GM20431 (cell line): ENCODE data around the gene TMA7B.
"Not testable (repeated sequence)": the region's sequence is repeated elsewhere in the genome, so short reads cannot be mapped to it uniquely, and the experiment has no call there.

Experiments used
- in situ Hi-C: fragments of 300-500 bp; cut with MseI, MboI; formaldehyde crosslinking; loops from one replicate; pipeline ENCODE4 v1.15.0; 2020; ENCODE audit warnings: low sequenced_read_pairs; ENCODE audit not compliant: unreplicated experiment

The TMA7B gene

DNA sequence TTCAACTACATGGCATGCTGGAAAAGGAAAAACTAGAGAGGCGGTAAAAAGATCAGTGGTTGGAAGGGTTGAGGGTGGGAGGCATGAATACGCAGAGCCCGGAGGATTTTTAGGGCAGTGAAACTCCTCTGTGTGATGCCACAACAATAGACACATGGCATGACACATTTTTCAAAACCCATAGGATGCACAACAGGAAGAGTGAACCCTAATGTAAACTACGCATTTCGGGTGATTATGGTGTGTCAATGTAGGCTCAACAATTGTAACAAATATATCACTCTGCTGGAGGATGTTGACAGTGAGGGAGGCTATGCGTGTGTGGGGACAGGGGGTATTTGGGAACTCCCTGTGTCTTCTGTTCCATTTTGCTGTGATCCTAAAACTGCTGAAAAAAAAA is 18.9 kb downstream of the TMA7B start:
- in situ Hi-C loops: no loop called here

GRCh38 chr22:39979458-39979857 is 19.3 kb downstream of the TMA7B start:
- in situ Hi-C loops: no loop called here

DNA sequence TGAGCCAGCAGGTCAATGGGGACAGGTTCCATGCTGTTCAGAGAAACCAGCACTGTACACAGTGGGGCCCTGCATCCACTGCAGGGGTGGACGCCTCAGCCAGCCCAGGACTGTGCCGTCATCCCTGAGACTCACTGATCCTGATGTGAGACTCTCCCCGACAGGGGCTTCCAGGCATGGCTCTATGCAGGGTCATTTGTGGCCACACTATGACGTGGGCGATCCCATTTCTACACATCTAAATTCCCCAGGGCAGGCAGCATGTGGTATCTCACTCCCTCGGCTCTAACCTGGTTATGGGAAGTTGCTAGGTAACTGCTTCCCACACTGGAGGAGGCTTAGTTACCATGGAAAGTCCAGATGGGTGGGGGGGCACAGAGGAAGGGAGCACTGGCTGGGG is 20.4 kb downstream of the TMA7B start:
- in situ Hi-C loops: no loop called here

DNA sequence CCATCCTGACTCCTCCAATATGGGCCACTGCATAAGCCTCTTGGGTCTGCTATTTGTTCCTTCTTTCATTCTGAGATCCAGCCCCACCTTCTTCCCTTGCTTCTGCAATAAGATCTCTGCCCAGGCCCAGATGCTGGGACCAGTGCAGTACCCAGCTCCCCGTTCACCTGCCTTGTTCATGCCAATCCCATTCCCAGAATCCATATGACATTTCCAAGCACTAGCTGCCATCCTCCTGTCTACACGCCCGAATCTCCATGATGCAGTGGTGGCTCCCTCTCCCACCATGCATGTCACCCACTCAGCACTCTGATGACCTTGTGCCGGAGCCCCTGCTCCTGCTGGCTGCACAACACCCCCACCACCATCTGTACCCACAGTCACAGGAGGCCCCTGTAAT is 23.1 kb downstream of the TMA7B start:
- in situ Hi-C loops: no loop called here

DNA sequence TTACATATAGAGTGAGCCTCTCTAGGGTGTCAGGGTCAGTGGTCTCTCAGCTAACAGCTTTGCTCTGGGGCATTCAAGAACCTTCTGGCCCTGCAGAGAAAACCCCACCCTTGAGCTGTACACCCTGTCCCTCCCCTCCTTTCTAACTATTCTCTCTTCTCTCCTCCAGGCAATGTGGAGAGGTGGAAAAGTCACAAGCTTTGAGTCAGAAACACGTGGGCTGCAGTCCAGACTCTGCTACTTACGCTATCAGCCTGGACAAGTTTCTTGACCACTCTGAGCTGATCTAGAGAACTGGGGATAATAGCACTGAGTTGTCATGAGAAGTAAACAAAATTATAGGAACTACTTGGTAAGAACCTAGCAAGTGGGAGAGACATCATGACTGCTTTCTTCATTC is 23.8 kb downstream of the TMA7B start:
- in situ Hi-C loops: no loop called here

DNA sequence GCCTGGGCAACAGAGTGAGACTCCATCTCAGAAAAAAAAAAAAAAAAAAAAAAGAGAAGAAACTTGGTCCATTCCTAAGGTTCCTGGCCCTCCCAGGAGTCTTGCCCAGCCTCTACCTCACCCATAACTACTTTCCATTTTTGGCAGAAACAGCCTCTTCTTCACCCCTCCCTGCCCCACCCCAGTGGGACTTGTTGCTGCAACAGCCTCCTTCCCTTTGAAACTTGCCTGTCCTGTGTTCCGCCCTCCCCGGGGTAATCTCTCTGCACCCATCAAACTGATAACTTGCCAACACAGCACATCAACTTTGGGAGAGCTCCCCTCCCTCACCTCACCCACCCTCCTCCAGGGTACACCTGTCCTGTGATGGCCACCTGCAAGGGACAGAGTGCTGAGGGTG is 24.5 kb downstream of the TMA7B start:
- in situ Hi-C loops: no loop called here

- in situ Hi-C loops: no loop called here
Observed at GRCh38 chr22:39985383-39986035, 25.3 kb downstream of the TMA7B start.

DNA sequence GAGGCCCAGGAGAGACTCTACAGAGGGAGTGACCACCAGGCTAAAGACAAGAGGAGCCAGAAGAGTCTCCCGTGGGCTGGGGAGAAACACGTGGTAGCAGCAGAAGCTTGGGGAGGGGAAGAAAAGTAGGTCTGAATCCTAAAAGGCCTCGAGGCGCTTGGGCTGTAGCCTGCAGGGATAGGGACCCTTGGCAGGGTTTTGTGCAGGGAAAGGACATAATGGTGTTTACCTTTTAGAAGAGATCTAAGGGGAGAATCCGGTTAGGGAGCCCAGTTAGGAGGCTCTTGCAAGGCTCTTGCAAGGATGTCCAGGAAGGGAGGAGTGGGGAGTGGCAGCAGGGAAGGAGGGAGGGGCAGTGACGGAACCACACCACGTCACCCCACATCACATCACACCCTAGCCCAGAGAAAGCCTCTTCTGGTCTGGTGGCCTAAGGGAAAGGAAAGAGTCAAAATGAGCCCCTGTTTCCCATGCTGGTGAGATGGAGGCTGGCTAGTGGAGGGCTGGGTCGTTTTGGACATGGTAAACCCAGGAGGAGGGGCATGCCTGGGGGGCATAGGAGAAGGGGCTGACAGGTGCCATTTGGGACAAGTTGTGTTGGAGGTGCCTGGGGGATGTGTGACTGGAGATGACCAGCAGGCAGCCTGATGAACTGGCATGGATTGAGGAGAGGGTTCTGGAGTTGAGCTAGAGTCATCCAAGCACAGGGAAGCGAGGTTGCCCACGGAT is 28.4 kb downstream of the TMA7B start:
- in situ Hi-C loops: no loop called here

DNA sequence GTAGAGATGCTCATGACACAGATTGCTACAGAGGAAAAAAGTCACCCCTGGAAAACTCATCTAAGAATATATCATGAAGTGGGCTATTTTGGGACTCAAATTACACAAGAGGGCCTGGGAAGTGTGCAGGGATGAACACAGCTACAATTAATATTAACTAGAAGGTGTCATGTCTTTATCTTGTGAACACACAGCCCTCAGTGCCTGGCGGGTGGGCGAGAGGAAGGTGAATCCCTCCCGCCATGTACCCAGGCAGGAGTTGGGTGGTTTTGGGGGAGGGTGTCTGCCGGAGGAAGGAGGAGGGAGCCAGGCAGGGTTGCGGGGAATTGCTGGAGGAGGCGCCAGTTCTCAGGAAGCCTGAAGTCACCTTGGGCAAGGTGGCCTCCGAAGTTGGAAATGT is 29.4 kb downstream of the TMA7B start:
- in situ Hi-C loops: no loop called here

DNA sequence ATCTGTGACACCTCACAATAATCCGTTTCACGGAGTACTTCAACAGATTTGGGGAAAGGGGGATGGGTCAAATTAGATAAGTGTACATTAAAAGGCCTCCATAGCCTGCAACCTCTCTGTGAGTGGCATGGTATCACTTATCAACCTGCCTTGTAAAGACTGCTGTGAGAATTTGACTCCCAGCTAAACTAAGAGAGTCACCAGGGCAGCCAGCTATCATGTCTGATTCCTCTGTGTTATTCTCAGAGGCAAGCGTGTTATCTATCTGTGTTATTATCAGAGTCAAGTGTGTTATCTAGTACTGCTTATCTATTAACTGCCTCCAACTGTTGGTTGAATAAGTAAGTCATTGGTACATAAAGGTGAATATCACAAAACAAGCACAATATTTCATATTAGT is 30.5 kb downstream of the TMA7B start:
- in situ Hi-C loops: no loop called here

DNA sequence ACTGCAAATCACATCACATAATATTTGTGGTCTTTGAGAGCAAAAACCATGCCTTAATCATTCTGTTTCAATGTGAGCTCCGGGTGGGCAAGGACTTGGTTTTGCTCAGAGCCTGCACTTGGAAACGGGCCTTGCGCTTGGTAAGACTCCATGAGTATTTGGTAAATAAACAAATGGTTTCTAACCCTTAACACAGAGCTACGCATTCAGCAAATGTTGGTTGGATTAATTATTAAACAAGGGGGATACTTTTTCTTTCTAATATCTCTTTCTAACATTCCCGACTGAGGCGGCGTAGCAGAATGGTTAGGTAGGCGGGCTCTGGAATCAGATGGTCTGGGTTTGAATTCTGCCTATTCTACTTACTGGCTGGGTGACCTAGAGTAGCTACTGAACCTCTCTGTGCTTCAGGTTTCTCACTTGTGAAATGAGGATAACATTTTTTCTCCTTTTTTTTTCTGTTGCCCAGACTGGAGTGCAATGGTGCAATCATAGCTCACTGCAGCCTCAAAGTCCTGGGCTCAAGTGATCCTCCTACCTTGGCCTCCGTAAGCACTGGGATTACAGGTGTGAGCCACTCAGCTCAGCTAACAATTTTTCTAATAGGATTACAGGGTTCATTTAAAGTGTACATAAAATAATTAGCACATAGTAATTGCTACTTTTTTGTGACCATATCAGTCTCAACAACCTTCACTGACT is 31.1 kb downstream of the TMA7B start:
- in situ Hi-C loops: no loop called here

- in situ Hi-C loops: no loop called here
Observed at GRCh38 chr22:39992088-39992826, 32.1 kb downstream of the TMA7B start.

GRCh38 chr22:39992894-39993293 is 32.7 kb downstream of the TMA7B start:
- in situ Hi-C loops: not testable (repeated sequence)

DNA sequence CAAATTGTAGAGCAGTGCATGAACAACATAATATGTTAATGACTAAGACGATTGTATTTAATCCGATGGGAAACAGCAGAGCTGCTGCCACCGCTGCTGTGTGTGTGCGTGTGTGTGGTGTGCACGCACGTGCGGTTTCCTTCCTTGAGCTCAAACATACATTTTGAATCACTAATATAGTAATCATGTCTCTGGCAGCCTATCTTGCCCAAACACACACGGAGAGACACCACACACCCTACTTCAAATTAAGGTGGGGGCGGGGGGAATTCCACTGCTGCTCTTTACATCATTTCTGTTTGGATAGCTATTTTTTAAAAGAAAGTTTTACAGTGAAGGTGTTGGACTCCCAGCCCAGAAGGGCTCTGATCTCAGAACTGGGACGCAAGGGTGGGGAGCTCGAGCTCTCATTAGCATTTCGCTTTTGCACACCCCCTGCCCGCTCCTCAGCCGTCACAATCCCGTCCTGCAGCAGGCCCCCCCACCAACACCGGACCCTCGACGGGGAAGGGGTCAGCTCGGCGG is 33.9 kb downstream of the TMA7B start:
- in situ Hi-C loops: no loop called here

GRCh38 chr22:39994566-39995392 is 34.6 kb downstream of the TMA7B start, which contains the start of gene FAM83F:
FAM83F (plus strand) TSS chr22:39994954; CDS start chr22:39995043, 89 bp downstream.
- in situ Hi-C loops: no loop called here

DNA sequence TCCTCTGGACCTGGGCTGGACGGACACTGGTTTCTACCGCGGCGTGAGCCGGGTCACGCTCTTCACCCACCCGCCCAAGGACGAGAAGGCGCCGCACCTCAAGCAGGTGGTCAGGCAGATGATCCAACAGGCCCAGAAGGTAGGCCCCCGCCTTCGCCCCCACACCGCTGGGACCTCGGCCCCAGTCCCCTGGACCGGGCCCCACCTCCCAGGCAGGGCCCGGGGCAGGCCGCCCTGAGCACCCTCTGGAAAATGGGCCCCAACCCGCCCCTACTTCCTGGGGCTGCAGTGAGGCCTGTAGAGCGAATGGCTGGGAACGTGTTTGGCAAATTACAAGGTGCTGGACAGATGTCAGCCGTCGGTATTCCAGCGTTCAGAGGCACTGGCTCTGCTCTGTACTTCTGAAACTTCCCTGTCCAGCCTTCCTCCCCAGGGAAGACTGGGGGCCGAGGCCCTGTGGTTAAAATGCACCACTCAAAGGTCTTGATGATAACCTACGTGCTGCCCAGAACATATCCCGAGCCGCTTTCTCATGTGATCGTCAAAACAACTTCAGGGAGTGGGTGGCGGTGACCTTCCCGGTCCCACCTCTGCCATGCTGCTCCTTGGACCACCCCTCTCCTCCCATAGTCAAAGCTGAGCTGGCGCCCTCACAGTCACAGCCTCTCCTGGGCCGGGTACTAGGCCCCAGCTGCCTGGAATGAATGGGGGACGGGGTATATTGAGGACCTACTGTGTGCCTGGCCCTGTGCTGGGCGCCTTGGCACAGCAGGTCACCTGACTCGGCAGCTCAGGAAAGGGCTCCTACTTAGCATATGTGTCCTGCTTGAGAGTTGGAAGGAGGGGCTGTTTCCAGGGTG is 35.4 kb downstream of the TMA7B start:
- in situ Hi-C loops: no loop called here

DNA sequence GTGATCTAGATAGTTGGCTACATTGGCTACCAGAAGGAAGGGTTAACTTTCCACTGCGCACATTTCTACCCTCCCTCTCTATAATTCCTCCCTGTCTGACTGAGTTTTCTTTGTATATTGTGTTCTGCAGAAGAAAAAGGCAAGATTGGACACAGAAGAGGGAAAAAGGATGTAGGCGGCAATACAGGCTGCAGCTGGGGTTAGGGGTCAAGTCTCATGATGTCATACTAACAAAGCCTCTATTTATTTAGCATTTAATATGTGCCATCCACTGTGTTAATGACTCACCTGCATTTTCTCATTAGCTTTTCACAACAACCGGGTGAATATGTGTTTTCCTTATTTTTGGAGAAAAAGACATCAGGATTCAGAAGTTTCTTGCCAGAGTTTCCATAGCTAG is 36.5 kb downstream of the TMA7B start:
- in situ Hi-C loops: no loop called here

- in situ Hi-C loops: no loop called here
Observed at GRCh38 chr22:39997421-39997820, 37.2 kb downstream of the TMA7B start.
